H1 (cell line): ENCODE measurements around the gene KCNH6. TPM values are rescaled to one million over a fixed set of nuclear protein-coding genes. Genes with fewer than 3 reads are reported as not detected.

Experiments used
- CTCF ChIA-PET: fragments of 300-600 bp; sonication (Branson Sonifier 250); formaldehyde crosslinking; loops from one replicate; lab custom pipeline; 2021; ENCODE audit not compliant: partially characterized antibody; lab: Charles Lee
- POLR2A ChIA-PET: fragments of 300-600 bp; sonication (Branson Sonifier 250); formaldehyde crosslinking; loops from one replicate; lab custom pipeline; 2021; ENCODE audit warnings: inconsistent platforms; ENCODE audit not compliant: partially characterized antibody; lab: Charles Lee
- DNase-seq, 2 experiments: peaks; one replicate each; pipeline versions ENCODE4 v3.0.0 to v3.0.0-alpha.2; 2010 to 2022; ENCODE audit warnings: low spot score in 2 of 2, low read depth in 1 of 2, mixed read lengths in 1 of 2
- FAIRE-seq: peaks from 2 replicates; lab custom pipeline; 2011; peaks lifted over from hg19 to GRCh38; lab: Jason Lieb, UNC
- H2AFZ ChIP-seq: 2 replicates; pipeline ENCODE4 v1.8.1; 2012; ENCODE audit warnings: low read length, inconsistent platforms
- H2AK5ac ChIP-seq: 2 replicates; pipeline ENCODE4 v1.6.1; 2013; ENCODE audit warnings: low read depth, low read length
- H2BK120ac ChIP-seq: replicated peaks from 2 replicates; pipeline ENCODE3; 2013; ENCODE audit warnings: low read depth, low read length, inconsistent platforms
- H2BK12ac ChIP-seq: 2 replicates; pipeline ENCODE4 v1.6.1; 2013; ENCODE audit warnings: low read depth, low read length
- H2BK15ac ChIP-seq: 2 replicates; pipeline ENCODE4 v1.6.1; 2013; ENCODE audit warnings: low read length
- H2BK20ac ChIP-seq: 2 replicates; pipeline ENCODE4 v1.6.1; 2013; ENCODE audit warnings: low read length
- H2BK5ac ChIP-seq: 2 replicates; pipeline ENCODE4 v1.6.1; 2013; ENCODE audit warnings: low read depth, low read length
- H3K14ac ChIP-seq: 2 replicates; pipeline ENCODE4 v1.6.1; 2013; ENCODE audit warnings: inconsistent platforms; ENCODE audit not compliant: insufficient read length
- H3K18ac ChIP-seq: 2 replicates; pipeline ENCODE4 v1.6.1; 2013; ENCODE audit warnings: low read length; ENCODE audit errors: extremely low read depth
- H3K23ac ChIP-seq: 2 replicates; pipeline ENCODE4 v1.6.1; 2013; ENCODE audit warnings: inconsistent platforms; ENCODE audit not compliant: insufficient read length
- H3K23me2 ChIP-seq: 2 replicates; pipeline ENCODE4 v1.6.1; 2013; ENCODE audit warnings: low read depth, low read length
- H3K27ac ChIP-seq: 2 replicates; pipeline ENCODE4 v1.6.1; 2011; ENCODE audit warnings: low read depth, low read length, inconsistent platforms
- H3K27me3 ChIP-seq, 4 experiments: replicated peaks in 1 of 4; 1 replicate in 1 of 4; 2 replicates in 3 of 4; pipeline versions ENCODE4 v1.6.1 to v1.8.1; 2011 to 2013; ENCODE audit warnings: low read length in 3 of 4, mild to moderate bottlenecking in 3 of 4, inconsistent platforms in 2 of 4, mixed read lengths in 2 of 4, moderate library complexity in 1 of 4; ENCODE audit not compliant: control insufficient read depth in 3 of 4, insufficient read depth in 3 of 4; ENCODE audit errors: extremely low read depth in 1 of 4
- H3K36me3 ChIP-seq, 4 experiments: 2 replicates each; pipeline versions ENCODE4 v1.6.1 to v1.8.1; 2011 to 2013; ENCODE audit warnings: mild to moderate bottlenecking in 4 of 4, low read length in 3 of 4, moderate library complexity in 2 of 4, control low read depth in 1 of 4, inconsistent platforms in 1 of 4; ENCODE audit not compliant: insufficient read depth in 4 of 4, control insufficient read depth in 2 of 4
- H3K4ac ChIP-seq: replicated peaks from 2 replicates; pipeline ENCODE3; 2013; ENCODE audit warnings: low read length, low read depth, mixed read lengths, inconsistent platforms; ENCODE audit not compliant: insufficient read length
- H3K4me1 ChIP-seq, 4 experiments: replicated peaks in 1 of 4; 1 replicate in 1 of 4; 2 replicates in 3 of 4; pipeline versions ENCODE4 v1.6.1 to v1.8.1; 2011 to 2013; ENCODE audit warnings: low read length in 3 of 4, inconsistent platforms in 2 of 4, mixed read lengths in 1 of 4; ENCODE audit not compliant: insufficient read depth in 4 of 4, control insufficient read depth in 3 of 4
- H3K4me2 ChIP-seq, 2 experiments: 2 replicates each; pipeline versions ENCODE4 v1.6.1 to v1.8.1; 2011 to 2013; ENCODE audit warnings: low read depth in 2 of 2, low read length in 2 of 2, control low read depth in 1 of 2, inconsistent platforms in 1 of 2, mild to moderate bottlenecking in 1 of 2; ENCODE audit not compliant: insufficient read depth in 1 of 2
- H3K4me3 ChIP-seq, 4 experiments: fragments of 200-600, 300-600 bp in 1 of 4; sonication (generic), shearing (Covaris generic), sonication (Bioruptor Twin) in 1 of 4; 2 replicates each; pipeline versions ENCODE4 v1.5.1 to v1.8.1; 2011 to 2016; ENCODE audit warnings: low read length in 4 of 4, low read depth in 3 of 4, control low read depth in 2 of 4, inconsistent platforms in 2 of 4, mild to moderate bottlenecking in 2 of 4, mixed read lengths in 1 of 4, moderate library complexity in 1 of 4; ENCODE audit not compliant: insufficient read depth in 2 of 4; ENCODE audit errors: extremely low read depth in 1 of 4
- H3K56ac ChIP-seq: replicated peaks from 2 replicates; pipeline ENCODE3; 2013; ENCODE audit warnings: low read depth, mild to moderate bottlenecking, mixed read lengths, low read length, inconsistent platforms; ENCODE audit not compliant: insufficient read length
- H3K79me1 ChIP-seq: 2 replicates; pipeline ENCODE4 v1.6.1; 2013; ENCODE audit warnings: low read depth, low read length, control low read depth
- H3K79me2 ChIP-seq, 2 experiments: 2 replicates each; pipeline versions ENCODE4 v1.6.1 to v1.8.1; 2012 to 2013; ENCODE audit warnings: low read length in 2 of 2, mild to moderate bottlenecking in 2 of 2, inconsistent platforms in 1 of 2; ENCODE audit not compliant: insufficient read depth in 2 of 2, control insufficient read depth in 1 of 2
- H3K9ac ChIP-seq, 4 experiments: replicated peaks in 1 of 4; 1 replicate in 1 of 4; 2 replicates in 3 of 4; pipeline versions ENCODE4 v1.6.1 to v1.8.1; 2011 to 2013; ENCODE audit warnings: low read depth in 3 of 4, low read length in 3 of 4, control low read depth in 2 of 4, mild to moderate bottlenecking in 2 of 4, moderate library complexity in 2 of 4, inconsistent platforms in 1 of 4; ENCODE audit errors: extremely low read depth in 1 of 4
- H3K9me3 ChIP-seq, 2 experiments: 2 replicates each; pipeline versions ENCODE4 v1.6.1 to v1.8.1; 2012 to 2013; ENCODE audit warnings: mild to moderate bottlenecking in 2 of 2, moderate library complexity in 2 of 2, control low read depth in 1 of 2, inconsistent platforms in 1 of 2, low read depth in 1 of 2, low read length in 1 of 2, mixed read lengths in 1 of 2; ENCODE audit not compliant: insufficient read depth in 2 of 2
- H4K20me1 ChIP-seq, 2 experiments: replicated peaks in 1 of 2; 2 replicates each; pipeline versions ENCODE3 to v1.8.1; 2011 to 2013; ENCODE audit warnings: inconsistent platforms in 2 of 2, low read length in 2 of 2, mild to moderate bottlenecking in 1 of 2; ENCODE audit not compliant: insufficient read depth in 2 of 2, control insufficient read depth in 1 of 2
- H4K5ac ChIP-seq: 2 replicates; pipeline ENCODE4 v1.6.1; 2013; ENCODE audit warnings: low read length, low read depth, mixed read lengths, inconsistent platforms; ENCODE audit not compliant: insufficient read length
- H4K8ac ChIP-seq: 2 replicates; pipeline ENCODE4 v1.8.0; 2013; ENCODE audit warnings: mild to moderate bottlenecking, moderate library complexity, low read length, inconsistent platforms; ENCODE audit not compliant: insufficient read depth; ENCODE audit errors: extremely low read depth
- H4K91ac ChIP-seq: replicated peaks from 2 replicates; pipeline ENCODE3; 2013; ENCODE audit warnings: low read length, mixed read lengths, inconsistent platforms; ENCODE audit not compliant: insufficient read length
- ATF2 ChIP-seq: IDR thresholded peaks from 2 replicates; pipeline ENCODE4 v1.6.1; 2012; ENCODE audit warnings: low read length, inconsistent platforms
- BACH1 ChIP-seq: IDR thresholded peaks from 2 replicates; pipeline ENCODE4 v1.6.1; 2012; ENCODE audit warnings: low read length, improper control_type of control experiment
- CREB1 ChIP-seq: IDR thresholded peaks from 2 replicates; pipeline ENCODE4 v1.6.1; 2012; ENCODE audit warnings: inconsistent platforms
- CTCF ChIP-seq, 3 experiments: IDR thresholded peaks; 1 replicate in 2 of 3; 2 replicates in 1 of 3; pipeline versions ENCODE4 v1.5.1 to v1.6.1; 2011; ENCODE audit warnings: low read length in 3 of 3, mild to moderate bottlenecking in 3 of 3, inconsistent platforms in 2 of 3, low read depth in 1 of 3, moderate library complexity in 1 of 3; ENCODE audit not compliant: insufficient read depth in 1 of 3; ENCODE audit errors: control extremely low read depth in 1 of 3
- FOSL1 ChIP-seq: IDR thresholded peaks from 2 replicates; pipeline ENCODE4 v1.6.1; 2011; ENCODE audit warnings: mild to moderate bottlenecking, low read depth, low read length, moderate library complexity; ENCODE audit not compliant: insufficient read depth
- HDAC2 ChIP-seq, 2 experiments: fragments of 300-600 bp in 1 of 2; sonication (generic) in 1 of 2; IDR thresholded peaks; 2 replicates each; pipeline ENCODE4 v1.6.1; 2011 to 2012; ENCODE audit warnings: low read depth in 2 of 2, low read length in 2 of 2, mild to moderate bottlenecking in 2 of 2, moderate library complexity in 2 of 2, borderline replicate concordance in 1 of 2, inconsistent platforms in 1 of 2
- RNF2 ChIP-seq: fragments of 200-900, 300-1000 bp; sonication (generic); IDR thresholded peaks from 2 replicates; pipeline ENCODE4 v1.7.1; 2016; ENCODE audit warnings: borderline replicate concordance, low read depth, mild to moderate bottlenecking, antibody characterized with exemption, low read length; ENCODE audit not compliant: poor library complexity, severe bottlenecking; ENCODE audit errors: missing control alignments
- SIRT6 ChIP-seq: IDR thresholded peaks from one replicate; pipeline ENCODE4 v1.7.1; 2012; ENCODE audit warnings: low read length, inconsistent platforms
- SRF ChIP-seq: IDR thresholded peaks from 2 replicates; pipeline ENCODE4 v1.6.1; 2011; ENCODE audit warnings: mild to moderate bottlenecking, low read depth, low read length, moderate library complexity
- WGBS, 2 experiments: shearing (Covaris generic) in 1 of 2; methylation state at CpG; one replicate each; pipeline versions ENCODE4 v1.1.6 to v1.1.7; 2013 to 2015; ENCODE audit warnings: low lambda C conversion rate in 2 of 2, mixed read lengths in 2 of 2, inconsistent platforms in 1 of 2, low coverage in 1 of 2, missing lambda C conversion rate in 1 of 2; ENCODE audit not compliant: insufficient replicate concordance in 2 of 2, insufficient coverage in 1 of 2, insufficient read length in 1 of 2; ENCODE audit errors: extremely low coverage in 1 of 2, missing lambda C conversion rate in 1 of 2; 5-methylcytosine and 5-hydroxymethylcytosine counted together
- polyA plus RNA-seq, 7 experiments: library from polyadenylated mRNA; depleted of rRNA in 3 of 7; stranded (reverse) in 5 of 7; unstranded in 2 of 7; fragments of >200 nt in 5 of 7; fragments of 200-250 nt in 2 of 7; gene quantifications; 1 replicate in 5 of 7; 2 replicates in 1 of 7; 4 replicates in 1 of 7; pipeline versions ENCODE4 v1.2.1 to v1.2.3, GENCODE V29; 2011 to 2013; ENCODE audit warnings: missing spikeins in 2 of 7, mixed read lengths in 2 of 7
- total RNA-seq: library from RNA; stranded (reverse); fragmentation: NEBNext Ultra II Directional; extraction: Animal tissue kit (Norgen Biotek cat#: 25700); gene quantifications from 2 replicates; pipeline ENCODE4 v1.2.1, GENCODE V29; 2021

The KCNH6 gene
- total and polyA plus RNA-seq, 2 of the 8 experiments (the other 6 are each of a cell fraction or from before 2014, with no cell fraction given), result 1.8 to 3.6 TPM

GRCh38 chr17:63534078-63534570 is 11.0 kb downstream of the KCNH6 start:
- H2BK12ac ChIP-seq, result no peak overlapping the region
- CTCF ChIA-PET, result interaction anchor here (0.9 to 1.0 kb wide), 2 partner anchors 9 to 108 kb away, joined by 3 to 4 read pairs; no protein-coding TSS in a partner anchor
- TF ChIP-seq HDAC2 (IDR thresholded peaks at IDR 0.05; ENCODE audit: borderline replicate concordance in 1 of 2, low read depth in 2 of 2, low read length in 2 of 2), result no peak
- no peak for TF ChIP-seq FOSL1
- TF ChIP-seq CTCF (IDR thresholded peaks at IDR 0.05; ENCODE audit: control extremely low read depth in 1 of 3, insufficient read depth in 1 of 3, low read depth in 1 of 3, low read length in 3 of 3), result no peak
- no peak for TF ChIP-seq SRF
- TF ChIP-seq RNF2, result no peak
- no peak for TF ChIP-seq ATF2
- no peak for TF ChIP-seq CREB1
- TF ChIP-seq BACH1, result no peak
- no peak for TF ChIP-seq SIRT6

More at GRCh38 chr17:63534078-63534570, 11.0 kb downstream of the KCNH6 start:
- no peak overlapping the region for H4K5ac ChIP-seq
- POLR2A ChIA-PET, result no interaction called here
- H3K18ac ChIP-seq, result no peak overlapping the region
- H3K14ac ChIP-seq, result no peak overlapping the region
- H3K79me1 ChIP-seq, result no peaks in the 10 kb centered on the region
- no peak overlapping the region for H3K4ac ChIP-seq
- H3K4me1 ChIP-seq, result peaks cover 0 to 12% (median 3%) of the 10 kb centered on the region in 4 experiments; a peak in 5 of 7 replicates
- H3K56ac ChIP-seq, result no peak overlapping the region
- H2BK20ac ChIP-seq, result no peak overlapping the region
- no peaks in the 10 kb centered on the region for H3K79me2 ChIP-seq
- H2AFZ ChIP-seq, result no peak overlapping the region
- no peak overlapping the region for H2BK5ac ChIP-seq
- H3K36me3 ChIP-seq, result no peaks in the 10 kb centered on the region
- H4K91ac ChIP-seq, result no peak overlapping the region
- no peak overlapping the region for H4K8ac ChIP-seq
- H3K27ac ChIP-seq, result no peak overlapping the region
- H3K4me2 ChIP-seq, result no peak overlapping the region
- DNase-seq (no peak), FAIRE-seq (no peak)
- no peak overlapping the region for H2BK15ac ChIP-seq
- peaks cover 0 to 17% (median 11%) of the 10 kb centered on the region in 4 experiments; a peak in 5 of 7 replicates for H3K27me3 ChIP-seq
- peaks cover 7% of the 10 kb centered on the region; the same call in 1 of the 2 replicates for H3K23me2 ChIP-seq
- no peak overlapping the region for H2BK120ac ChIP-seq
- H2AK5ac ChIP-seq, result no peak overlapping the region
- H3K9me3 ChIP-seq, result no peaks in the 10 kb centered on the region
- WGBS, 2 experiments, result 91% methylated on average over 13 of the region's 17 CpGs; no CpG with 5 or more reads in 1 of the 2 experiments
- H3K23ac ChIP-seq, result no peak overlapping the region
- H3K4me3 ChIP-seq, result no peak overlapping the region
- no peaks in the 10 kb centered on the region for H4K20me1 ChIP-seq
- H3K9ac ChIP-seq, result no peak overlapping the region
